B cell (primary cell): Measurements from ENCODE around the gene CCPG1. TPM values are rescaled to one million over a fixed set of nuclear protein-coding genes. Genes with fewer than 3 reads are reported as not detected.
A peak's percentile ranks its signal among the peaks of the same experiment; 100 is the strongest.

Source experiments
- ATAC-seq: fragments of 200-7000 bp; cut with Tn5 transposase; one replicate; pipeline ENCODE4 v1.10.0; 2021; ENCODE audit warnings: low read depth, mild to moderate bottlenecking, moderate number of reproducible peaks, moderate library complexity
- CTCF ChIA-PET: fragments of 350-600 bp; sonication (Branson Sonifier 250); formaldehyde crosslinking; loops from one replicate; lab custom pipeline; 2021; ENCODE audit warnings: antibody characterized with exemption, inconsistent platforms; lab: Charles Lee
- POLR2A ChIA-PET: fragments of 350-600 bp; sonication (Branson Sonifier 250); formaldehyde crosslinking; loops from one replicate; lab custom pipeline; 2021; ENCODE audit warnings: antibody characterized with exemption; lab: Charles Lee
- DNase-seq: peaks from one replicate; pipeline ENCODE4 v3.0.0; 2013
- H2AFZ ChIP-seq: 2 replicates; pipeline ENCODE4 v1.6.1; 2012; ENCODE audit warnings: mild to moderate bottlenecking, low read depth, low read length; ENCODE audit not compliant: insufficient read depth, poor library complexity, severe bottlenecking
- H3K27ac ChIP-seq, 2 donors: 1 replicate in 1 of 2; 2 replicates in 1 of 2; pipeline ENCODE4 v1.5.1; 2012 to 2013; ENCODE audit warnings: low read length in 2 of 2, mild to moderate bottlenecking in 2 of 2, moderate library complexity in 1 of 2
- H3K27me3 ChIP-seq, 4 experiments: fragments of 200-600 bp in 1 of 4; sonication (generic) in 1 of 4; replicated peaks in 1 of 4; 1 replicate in 2 of 4; 2 replicates in 2 of 4; pipeline versions ENCODE4 v1.6.1 to v1.7.0; 2013 to 2016; ENCODE audit warnings: low read length in 3 of 4, mild to moderate bottlenecking in 2 of 4, mixed read lengths in 1 of 4, moderate library complexity in 1 of 4; ENCODE audit not compliant: insufficient read depth in 4 of 4, control insufficient read depth in 3 of 4; ENCODE audit errors: control extremely low read depth in 1 of 4
- H3K36me3 ChIP-seq, 2 experiments: replicated peaks in 1 of 2; 1 replicate in 1 of 2; 2 replicates in 1 of 2; pipeline versions ENCODE4 v1.6.1 to v1.7.1; 2013; ENCODE audit warnings: low read length in 1 of 2; ENCODE audit not compliant: insufficient read depth in 2 of 2, control insufficient read depth in 1 of 2; ENCODE audit errors: control extremely low read depth in 1 of 2, extremely low read depth in 1 of 2
- H3K4me1 ChIP-seq, 2 donors: fragments of 200-600 bp in 1 of 2; sonication (generic) in 1 of 2; 1 replicate in 1 of 2; 2 replicates in 1 of 2; pipeline versions ENCODE4 v1.5.1 to v1.6.1; 2013 to 2017; ENCODE audit warnings: low read length in 2 of 2; ENCODE audit not compliant: control insufficient read depth in 2 of 2, insufficient read depth in 2 of 2
- H3K4me2 ChIP-seq: replicated peaks from 2 replicates; pipeline ENCODE3; 2012; ENCODE audit warnings: mild to moderate bottlenecking, low read depth, low read length; ENCODE audit not compliant: poor library complexity, severe bottlenecking
- H3K4me3 ChIP-seq, 5 experiments: fragments of 200-600 bp in 1 of 5; sonication (generic) in 1 of 5; 1 replicate in 3 of 5; 2 replicates in 2 of 5; pipeline versions ENCODE4 v1.5.1 to v1.7.0; 2011 to 2016; ENCODE audit warnings: low read length in 4 of 5, mild to moderate bottlenecking in 4 of 5, low read depth in 2 of 5, control low read depth in 1 of 5, moderate library complexity in 1 of 5; ENCODE audit not compliant: insufficient read depth in 1 of 5; ENCODE audit errors: control extremely low read depth in 1 of 5, extremely low read depth in 1 of 5
- H3K79me2 ChIP-seq: fragments of 200-600 bp; sonication (generic); one replicate; pipeline ENCODE4 v1.6.0; 2016; ENCODE audit warnings: low read length; ENCODE audit not compliant: control insufficient read depth, insufficient read depth
- H3K9ac ChIP-seq: fragments of 200-600 bp; sonication (generic); 2 replicates; pipeline ENCODE4 v1.6.1; 2017; ENCODE audit warnings: mild to moderate bottlenecking, low read length, moderate library complexity
- H3K9me3 ChIP-seq, 3 donors: one replicate each; pipeline versions ENCODE4 v1.6.1 to v1.7.1; 2013; ENCODE audit warnings: low read length in 2 of 3; ENCODE audit not compliant: control insufficient read depth in 2 of 3, insufficient read depth in 1 of 3; ENCODE audit errors: control extremely low read depth in 1 of 3
- H4K20me1 ChIP-seq: 2 replicates; pipeline ENCODE4 v1.6.0; 2012; ENCODE audit warnings: mild to moderate bottlenecking, low read length; ENCODE audit not compliant: insufficient read depth, control insufficient read depth, poor library complexity, severe bottlenecking
- H3K27ac Mint-ChIP-seq: one replicate; pipeline ENCODE4 v1.8.0; 2021; ENCODE audit warnings: mixed read lengths
- H3K27me3 Mint-ChIP-seq: one replicate; pipeline ENCODE4 v1.8.0; 2021; ENCODE audit warnings: mixed read lengths
- H3K4me1 Mint-ChIP-seq: one replicate; pipeline ENCODE4 v1.8.0; 2021; ENCODE audit warnings: mixed read lengths
- H3K4me3 Mint-ChIP-seq: one replicate; pipeline ENCODE4 v1.8.0; 2021; ENCODE audit warnings: mixed read lengths
- H3K9me3 Mint-ChIP-seq: one replicate; pipeline ENCODE4 v1.8.0; 2022; ENCODE audit warnings: mixed read lengths; ENCODE audit not compliant: insufficient read depth
- EZH2 ChIP-seq: IDR thresholded peaks from 2 replicates; pipeline ENCODE4 v1.6.1; 2012; ENCODE audit warnings: borderline replicate concordance, low read depth, mild to moderate bottlenecking, moderate library complexity, low read length; ENCODE audit not compliant: insufficient read depth, poor library complexity, severe bottlenecking
- whole genome bisulfite sequencing: methylation state at CpG from one replicate; pipeline ENCODE4 v1.1.5; 2013; ENCODE audit warnings: missing lambda C conversion rate; ENCODE audit not compliant: insufficient coverage; 5-methylcytosine and 5-hydroxymethylcytosine counted together
- intact Hi-C: fragments of 100-400 bp; cut with micrococcal nuclease; formaldehyde crosslinking; loops from one replicate; pipeline ENCODE4 v1.10.0; 2022
- polyA plus RNA-seq: library from polyadenylated mRNA; depleted of rRNA; stranded (reverse); fragments of >200 nt; gene quantifications from 2 replicates; pipeline ENCODE4 v1.2.3, GENCODE V29; 2012
- total RNA-seq, 2 donors: library from RNA; stranded (reverse); fragments of 120-200 nt in 1 of 2; gene quantifications; 1 replicate in 1 of 2; 2 replicates in 1 of 2; pipeline versions ENCODE4 v1.2.3 to v1.2.4, GENCODE V29; 2013 to 2022
- TF ChIP-seq, protein P1 (sequence below): fragments of 200-600 bp; IDR thresholded peaks from one replicate; pipeline ENCODE4 v1.8.0; 2022; ENCODE audit warnings: antibody characterized with exemption, mild to moderate bottlenecking

The CCPG1 gene
- total and polyA plus RNA-seq, 2 donors (not counting 1 experiment from before 2014, with no cell fraction given), result 3.5 to 32.1 TPM

DNA sequence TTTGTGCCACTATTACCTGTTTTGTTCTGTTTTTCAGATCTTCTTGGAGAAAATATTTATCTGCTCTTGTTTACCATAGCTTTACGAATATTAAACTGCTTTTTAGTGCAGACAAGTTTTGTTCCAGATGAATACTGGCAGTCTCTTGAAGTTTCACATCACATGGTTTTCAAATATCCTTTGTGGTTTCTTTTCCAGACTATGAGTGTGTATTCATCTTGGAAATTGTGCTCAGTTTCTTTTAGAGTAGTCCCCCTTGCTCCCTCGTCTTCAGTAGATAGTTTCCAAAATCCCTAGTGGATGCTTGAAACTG is 88.0 kb downstream of the CCPG1 start:
- intact Hi-C loops, result no loop called here
- Histone ChIP-seq H3K36me3 (peaks cover 1 to 6% of the 10 kb centered on the region in 2 experiments), H3K27me3 (no peaks in the 10 kb centered on the region), H2AFZ (no peak overlapping the region), H3K79me2 (peaks cover 73% of the 10 kb centered on the region), H3K4me3 (peak overlapping the region in 4 of 5 experiments; percentile 81 to 96 (median 88)), H4K20me1 (no peaks in the 10 kb centered on the region), H3K4me1 (peaks cover 28 to 44% of the 10 kb centered on the region in 2 donors), H3K27ac (peak overlapping the region in 1 of 2 donors; percentile 96), H3K4me2 (peak overlapping the region; percentile 81), H3K9me3 (no peaks in the 10 kb centered on the region), H3K9ac (peak overlapping the region; percentile 91)
- H3K27ac Mint-ChIP-seq, result peak overlapping the region; percentile 56
- ATAC-seq (no peak), DNase-seq (no peak)
- no peaks in the 10 kb centered on the region for H3K9me3 Mint-ChIP-seq
- WGBS, result no CpG with 5 or more reads among the region's 2 CpGs
- POLR2A ChIA-PET, result interaction anchor here (1.8 kb wide), 1 partner anchor 88 kb away, joined by 12 read pairs; the partner anchor contains the start of genes CCPG1 and PIERCE2
- peaks cover 61% of the 10 kb centered on the region for H3K4me1 Mint-ChIP-seq
- TF ChIP-seq, protein P1, sequence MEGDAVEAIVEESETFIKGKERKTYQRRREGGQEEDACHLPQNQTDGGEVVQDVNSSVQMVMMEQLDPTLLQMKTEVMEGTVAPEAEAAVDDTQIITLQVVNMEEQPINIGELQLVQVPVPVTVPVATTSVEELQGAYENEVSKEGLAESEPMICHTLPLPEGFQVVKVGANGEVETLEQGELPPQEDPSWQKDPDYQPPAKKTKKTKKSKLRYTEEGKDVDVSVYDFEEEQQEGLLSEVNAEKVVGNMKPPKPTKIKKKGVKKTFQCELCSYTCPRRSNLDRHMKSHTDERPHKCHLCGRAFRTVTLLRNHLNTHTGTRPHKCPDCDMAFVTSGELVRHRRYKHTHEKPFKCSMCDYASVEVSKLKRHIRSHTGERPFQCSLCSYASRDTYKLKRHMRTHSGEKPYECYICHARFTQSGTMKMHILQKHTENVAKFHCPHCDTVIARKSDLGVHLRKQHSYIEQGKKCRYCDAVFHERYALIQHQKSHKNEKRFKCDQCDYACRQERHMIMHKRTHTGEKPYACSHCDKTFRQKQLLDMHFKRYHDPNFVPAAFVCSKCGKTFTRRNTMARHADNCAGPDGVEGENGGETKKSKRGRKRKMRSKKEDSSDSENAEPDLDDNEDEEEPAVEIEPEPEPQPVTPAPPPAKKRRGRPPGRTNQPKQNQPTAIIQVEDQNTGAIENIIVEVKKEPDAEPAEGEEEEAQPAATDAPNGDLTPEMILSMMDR, result no peak
- no peak for TF ChIP-seq EZH2
- CTCF ChIA-PET, result interaction anchor here (1.4 to 2.2 kb wide), 2 partner anchors 88 to 99 kb away, joined by 3 to 14 read pairs; partner anchors contain the start of genes CCPG1 and PIERCE2
- H3K4me3 Mint-ChIP-seq, result peak overlapping the region; percentile 100
- H3K27me3 Mint-ChIP-seq, result no peaks in the 10 kb centered on the region

DNA sequence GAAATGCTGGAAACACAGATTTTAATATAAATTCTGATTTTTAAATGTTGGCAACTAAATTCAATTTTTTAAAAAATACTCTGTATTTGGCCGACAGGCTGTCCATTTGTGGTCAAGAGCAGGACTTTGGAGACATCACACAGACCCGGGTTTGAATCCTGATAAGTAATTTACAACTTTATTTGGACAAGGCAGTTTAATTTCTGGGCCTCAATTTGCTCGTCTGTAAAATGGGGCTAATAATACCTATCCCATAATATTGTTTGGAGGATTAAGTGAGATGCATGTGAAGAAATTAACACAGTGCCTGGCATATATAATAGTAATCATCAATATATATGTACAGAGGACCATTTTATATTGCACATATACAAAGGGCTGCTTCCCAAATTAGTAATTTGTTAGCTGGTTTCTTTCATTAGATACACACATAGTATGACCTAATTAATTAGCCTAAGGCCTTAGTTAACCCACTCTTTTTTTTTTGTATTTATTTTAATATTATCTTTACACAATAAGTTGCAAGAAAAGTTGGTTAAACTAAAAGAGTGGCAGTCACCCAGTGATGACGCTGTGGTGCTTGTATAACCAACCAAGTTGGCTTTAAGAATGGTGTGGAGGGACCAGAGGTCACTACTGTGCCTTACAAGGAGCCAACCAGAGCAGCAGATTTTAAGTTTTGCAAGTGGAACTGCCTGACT is 88.5 kb downstream of the CCPG1 start:
- Histone ChIP-seq H3K27me3 (no peaks in the 10 kb centered on the region), H4K20me1 (no peaks in the 10 kb centered on the region), H3K36me3 (peaks cover under 1 to 6% of the 10 kb centered on the region in 2 experiments), H3K4me3 (peak overlapping the region; percentile 81 to 96 (median 89)), H2AFZ (peak overlapping the region; percentile 73), H3K79me2 (peaks cover 70% of the 10 kb centered on the region), H3K27ac (peak overlapping the region; percentile 96 to 98), H3K9ac (peak overlapping the region; percentile 91), H3K4me2 (peak overlapping the region; percentile 81), H3K9me3 (no peaks in the 10 kb centered on the region), H3K4me1 (peaks cover 28 to 44% of the 10 kb centered on the region in 2 donors)
- intact Hi-C loops, result loop anchor here (1.0 kb wide), 2 partner anchors 29 to 89 kb away; partner anchors contain the start of genes CCPG1 and PIERCE2
- Mint-ChIP-seq H3K27me3 (no peaks in the 10 kb centered on the region), H3K9me3 (no peaks in the 10 kb centered on the region), H3K4me1 (peaks cover 65% of the 10 kb centered on the region), H3K4me3 (peak overlapping the region; percentile 100), H3K27ac (peak overlapping the region; percentile 63)
- ChIA-PET POLR2A (interaction anchor here (0.6 to 1.8 kb wide), 7 partner anchors 41 to 179 kb away, joined by 3 to 12 read pairs (median 4); partner anchors contain the start of genes CCPG1, PIERCE2 and RSL24D1), CTCF (interaction anchor here (1.0 to 2.2 kb wide), 9 partner anchors 29 to 122 kb away, joined by 3 to 14 read pairs (median 4); partner anchors contain the start of genes CCPG1 and PIERCE2)
- ATAC-seq, result no peak
- 25% methylated on average over 1 of the region's 4 CpGs for WGBS
- no peak for TF ChIP-seq EZH2
- TF ChIP-seq, protein P1, result no peak
- peak; percentile 22 for DNase-seq
